Brain microvascular endothelial cell (primary cell): Measurements from ENCODE around the gene KRR1.
A peak's percentile ranks its signal among the peaks of the same experiment; 100 is the strongest.
"Not testable (repeated sequence)": the region's sequence is repeated elsewhere in the genome, so short reads cannot be mapped to it uniquely, and the experiment has no call there.

Experiments used
- DNase-seq: peaks from one replicate; pipeline ENCODE4 v3.0.0-alpha.2; 2020
- H3K27ac ChIP-seq: fragments of 250-450 bp; sonication (Bioruptor Pico); 2 replicates; pipeline ENCODE4 v1.5.1; 2020; ENCODE audit warnings: mild to moderate bottlenecking, moderate library complexity
- H3K27me3 ChIP-seq: fragments of 250-450 bp; sonication (Bioruptor Pico); replicated peaks from 2 replicates; pipeline ENCODE4 v1.5.1; 2020; ENCODE audit warnings: mild to moderate bottlenecking
- H3K36me3 ChIP-seq: fragments of 250-450 bp; sonication (Bioruptor Pico); replicated peaks from 2 replicates; pipeline ENCODE4 v1.5.1; 2020; ENCODE audit warnings: mild to moderate bottlenecking
- H3K4me3 ChIP-seq: 2 replicates; pipeline ENCODE4 v1.5.1; 2011; ENCODE audit warnings: low read depth, mild to moderate bottlenecking, control low read depth, low read length, moderate library complexity
- CTCF ChIP-seq: IDR thresholded peaks from 2 replicates; pipeline ENCODE4 v1.5.1; 2011; ENCODE audit warnings: low read depth, mild to moderate bottlenecking, moderate library complexity, low read length, control low read depth, inconsistent platforms; ENCODE audit errors: missing control alignments
- in situ Hi-C: cut with HindIII; loops from 2 replicates; pipeline ENCODE4 v1.10.0; 2017; ENCODE audit warnings: low sequenced_read_pairs, low pct_ligation_motif_present

KRR1 gene

GRCh38 chr12:75525263-75525662, 13.9 kb upstream of the KRR1 start:
- in situ Hi-C loops: loop anchor here (25.0 kb wide), 1 partner anchor 512 kb away; the partner anchor contains the start of gene PHLDA1
- no peak for DNase-seq
- Histone ChIP-seq H3K27ac (no peak overlapping the region), H3K4me3 (no peak overlapping the region), H3K27me3 (no peaks in the 10 kb centered on the region), H3K36me3 (no peaks in the 10 kb centered on the region)
- TF ChIP-seq CTCF: peak; percentile 50

GRCh38 chr12:75522124-75522523, 10.7 kb upstream of the KRR1 start:
- H3K27me3 ChIP-seq, H3K4me3 ChIP-seq, in situ Hi-C loops, DNase-seq, H3K27ac ChIP-seq, H3K36me3 ChIP-seq: not testable (repeated sequence)

- H3K27ac ChIP-seq, H3K36me3 ChIP-seq, H3K4me3 ChIP-seq, H3K27me3 ChIP-seq, DNase-seq, in situ Hi-C loops: not testable (repeated sequence)
Observed at GRCh38 chr12:75521224-75521623, 9.8 kb upstream of the KRR1 start.

- Histone ChIP-seq H3K4me3 (no peak overlapping the region), H3K27me3 (no peaks in the 10 kb centered on the region), H3K27ac (no peak overlapping the region), H3K36me3 (peaks cover under 1% of the 10 kb centered on the region)
- in situ Hi-C loops: no loop called here
- DNase-seq: no peak
- no peak for TF ChIP-seq CTCF
Observed at GRCh38 chr12:75509621-75510020, 1.8 kb downstream of the KRR1 start.

- in situ Hi-C loops: no loop called here
- Histone ChIP-seq H3K27me3 (no peaks in the 10 kb centered on the region), H3K27ac (no peak overlapping the region), H3K4me3 (no peak overlapping the region), H3K36me3 (peaks cover 13% of the 10 kb centered on the region)
- DNase-seq: no peak
- TF ChIP-seq CTCF: no peak
Observed at GRCh38 chr12:75508159-75508558, 3.2 kb downstream of the KRR1 start.

GRCh38 chr12:75507086-75507485, 4.3 kb downstream of the KRR1 start:
- H3K36me3 ChIP-seq: peaks cover 23% of the 10 kb centered on the region
- no peaks in the 10 kb centered on the region for H3K27me3 ChIP-seq
- TF ChIP-seq CTCF: no peak
- in situ Hi-C loops: no loop called here
- DNase-seq: no peak
- H3K4me3 ChIP-seq: no peak overlapping the region
- no peak overlapping the region for H3K27ac ChIP-seq

GRCh38 chr12:75505706-75506312, 5.6 kb downstream of the KRR1 start:
- no peak for DNase-seq
- Histone ChIP-seq H3K27me3 (no peaks in the 10 kb centered on the region), H3K36me3 (peaks cover 33% of the 10 kb centered on the region), H3K27ac (no peak overlapping the region), H3K4me3 (no peak overlapping the region)
- in situ Hi-C loops: no loop called here
- peak; percentile 49 for TF ChIP-seq CTCF
